HG03442 (cell line): ENCODE measurements around the gene CCDC142.
"Not testable (repeated sequence)": the region's sequence is repeated elsewhere in the genome, so short reads cannot be mapped to it uniquely, and the experiment has no call there.

ENCODE experiments used
- ATAC-seq: cut with Tn5 transposase; IDR thresholded peaks from one replicate; pipeline ENCODE4 v1.9.1; 2021; ENCODE audit warnings: mild to moderate bottlenecking, moderate library complexity; ENCODE audit not compliant: unreplicated experiment

The CCDC142 gene

DNA sequence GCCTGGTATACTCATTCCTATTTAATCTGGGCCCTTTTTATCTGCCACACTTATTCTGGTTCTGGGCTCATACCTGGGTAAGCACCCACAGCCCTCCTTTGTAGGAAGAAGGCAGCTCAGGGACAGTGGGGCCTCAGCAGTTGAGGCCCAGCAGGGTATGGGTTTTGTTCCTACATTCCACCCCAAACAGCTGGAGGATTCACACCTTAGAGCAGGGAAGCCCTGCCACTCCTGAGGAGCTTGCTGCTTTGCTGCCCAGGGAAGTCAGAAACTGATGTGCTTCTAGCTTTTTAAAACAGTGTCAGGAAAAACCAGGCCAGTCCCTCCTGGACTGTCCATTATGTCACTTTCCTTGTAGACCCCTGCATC, 17.8 kb upstream of the CCDC142 start:
- ATAC-seq: no peak

DNA sequence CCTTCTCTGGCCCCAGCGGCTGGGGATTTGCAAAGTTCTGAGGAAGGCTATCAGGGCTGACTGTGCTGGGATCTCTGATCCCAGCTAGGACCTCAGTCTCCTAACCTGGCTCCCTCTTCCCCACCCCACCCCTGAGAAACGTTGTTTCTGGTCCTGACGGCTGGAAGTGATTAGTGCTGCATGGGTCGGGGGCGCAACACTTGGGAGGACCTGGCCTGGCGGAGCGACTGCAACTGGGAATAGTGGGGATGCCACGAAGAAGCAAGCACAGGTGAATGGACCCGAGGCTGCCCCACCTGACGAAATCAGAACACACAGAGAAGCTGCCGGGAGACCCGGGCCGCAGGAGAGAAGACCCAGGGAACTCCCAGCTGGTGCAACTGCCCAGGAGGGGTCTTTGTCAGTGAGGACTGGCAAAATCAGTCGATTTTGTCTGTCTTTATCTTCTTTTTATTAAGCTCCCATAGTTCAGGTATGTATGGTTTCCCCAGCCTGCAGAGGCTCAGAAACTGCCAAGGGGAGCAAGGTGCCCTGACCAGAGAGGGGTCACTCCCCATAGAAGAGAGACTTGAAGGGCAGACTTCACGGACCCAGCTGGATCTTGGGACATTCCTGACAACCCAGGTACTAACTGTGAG, 17.3 kb upstream of the CCDC142 start:
- ATAC-seq: no peak

DNA sequence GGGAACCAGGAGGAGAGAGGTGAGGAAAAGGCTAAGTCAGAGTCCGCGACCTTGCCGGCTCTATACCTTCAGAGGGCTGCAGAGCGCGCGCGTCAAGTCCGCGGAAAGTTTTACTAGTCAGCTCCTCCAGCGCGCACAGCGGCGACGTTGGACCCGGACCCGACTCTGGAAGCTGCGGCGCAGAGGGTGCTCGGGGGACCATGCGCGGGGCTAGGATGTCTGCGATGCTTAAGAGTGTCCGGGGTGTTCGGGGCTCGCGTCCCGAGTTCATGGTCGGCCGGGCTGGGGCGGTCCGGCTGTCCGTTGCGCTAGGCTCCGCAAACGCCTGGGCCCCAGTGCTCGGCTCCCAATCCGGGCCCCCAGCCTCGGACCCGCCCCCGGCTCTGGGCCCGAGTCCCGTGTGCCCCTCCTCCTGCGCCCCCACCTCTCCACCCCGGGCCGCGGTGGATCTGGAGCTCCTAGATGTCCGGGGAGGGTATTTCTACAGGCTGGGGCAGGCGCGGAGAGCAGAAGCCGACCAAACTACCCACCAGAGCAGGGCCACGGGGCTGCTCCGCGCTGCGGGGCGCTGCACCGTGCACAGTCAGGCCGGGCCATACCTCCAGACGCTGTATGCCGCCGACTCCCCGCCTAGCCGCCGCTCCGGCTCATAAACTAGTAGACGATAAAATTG, 16.6 kb upstream of the CCDC142 start, which contains the start of gene LBX2:
LBX2 (minus strand) TSS at position 337 of the 673 bp plus-strand sequence; CDS start at position 271, 66 bp downstream.
- no peak for ATAC-seq

DNA sequence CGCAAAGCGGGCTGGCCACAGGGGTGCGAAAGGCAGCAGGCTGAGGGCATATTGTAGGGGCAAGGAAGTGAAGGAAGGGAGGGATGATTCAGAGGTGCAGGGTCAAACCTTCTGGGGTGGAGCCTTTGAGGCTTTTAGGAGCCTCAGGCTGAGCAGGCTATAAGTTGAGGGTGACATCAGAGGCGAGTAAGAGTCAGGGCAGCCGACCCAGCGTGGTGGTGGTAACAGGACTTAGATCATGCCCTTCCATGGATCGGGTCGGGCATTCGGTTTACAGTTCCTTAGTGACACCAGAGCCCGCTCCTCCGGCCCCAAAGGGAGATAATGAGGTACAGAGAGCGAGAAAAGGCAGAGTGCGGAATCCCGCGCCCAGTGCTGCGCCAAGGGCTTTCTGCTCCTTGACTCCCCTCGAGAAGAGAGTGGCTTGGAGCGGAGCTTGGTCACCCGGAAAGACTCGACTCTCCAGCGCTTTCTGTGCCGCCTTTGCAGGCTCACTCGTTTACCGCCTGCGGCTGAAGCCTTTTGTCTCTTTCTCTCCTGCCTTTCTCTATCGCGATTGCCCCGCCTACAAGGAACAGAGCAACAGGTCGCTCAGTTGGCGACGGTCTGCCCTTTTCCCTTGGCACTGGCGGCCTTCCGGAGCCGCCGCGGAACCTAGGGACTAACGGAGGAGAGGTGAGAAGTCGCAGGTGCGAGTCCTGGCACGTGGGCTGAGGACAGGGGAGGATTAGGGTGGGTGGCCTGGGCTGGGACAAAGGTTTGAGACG, 15.9 kb upstream of the CCDC142 start:
- no peak for ATAC-seq

DNA sequence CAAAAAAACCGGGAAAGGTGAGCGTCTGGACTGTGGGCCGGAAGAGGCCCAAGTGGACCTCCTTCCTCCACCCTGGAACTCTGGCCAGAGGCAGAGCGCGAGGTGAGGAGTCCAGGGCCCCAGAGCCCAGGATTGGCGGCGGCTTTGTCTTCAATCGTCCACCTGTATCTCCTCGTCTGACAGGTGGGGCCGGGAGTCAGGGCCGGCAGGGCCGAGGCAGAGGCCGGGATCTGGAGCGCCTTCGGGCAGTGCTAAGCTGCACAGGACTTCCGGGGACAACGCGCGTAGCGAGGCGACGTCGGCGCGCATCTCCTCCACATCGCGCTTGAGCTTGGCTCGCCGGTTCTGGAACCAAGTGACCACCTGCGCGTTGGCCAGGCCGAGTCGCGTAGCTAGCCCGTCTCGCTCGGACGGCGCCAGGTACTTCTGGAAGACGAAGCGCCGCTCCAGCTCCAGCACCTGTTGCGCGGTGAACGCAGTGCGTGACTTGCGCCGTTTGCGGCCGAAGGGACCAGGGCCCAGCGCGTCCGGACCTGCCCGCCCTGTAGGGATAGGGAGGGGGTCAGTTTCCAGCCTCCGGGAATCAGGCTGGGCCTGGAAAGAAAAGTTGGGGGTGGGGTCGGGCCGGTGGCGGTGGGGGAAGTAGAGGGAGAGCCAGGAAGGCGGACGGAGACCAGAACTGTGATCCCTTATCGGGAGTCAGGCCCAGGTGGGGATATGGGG, 15.1 kb upstream of the CCDC142 start:
- no peak for ATAC-seq

DNA sequence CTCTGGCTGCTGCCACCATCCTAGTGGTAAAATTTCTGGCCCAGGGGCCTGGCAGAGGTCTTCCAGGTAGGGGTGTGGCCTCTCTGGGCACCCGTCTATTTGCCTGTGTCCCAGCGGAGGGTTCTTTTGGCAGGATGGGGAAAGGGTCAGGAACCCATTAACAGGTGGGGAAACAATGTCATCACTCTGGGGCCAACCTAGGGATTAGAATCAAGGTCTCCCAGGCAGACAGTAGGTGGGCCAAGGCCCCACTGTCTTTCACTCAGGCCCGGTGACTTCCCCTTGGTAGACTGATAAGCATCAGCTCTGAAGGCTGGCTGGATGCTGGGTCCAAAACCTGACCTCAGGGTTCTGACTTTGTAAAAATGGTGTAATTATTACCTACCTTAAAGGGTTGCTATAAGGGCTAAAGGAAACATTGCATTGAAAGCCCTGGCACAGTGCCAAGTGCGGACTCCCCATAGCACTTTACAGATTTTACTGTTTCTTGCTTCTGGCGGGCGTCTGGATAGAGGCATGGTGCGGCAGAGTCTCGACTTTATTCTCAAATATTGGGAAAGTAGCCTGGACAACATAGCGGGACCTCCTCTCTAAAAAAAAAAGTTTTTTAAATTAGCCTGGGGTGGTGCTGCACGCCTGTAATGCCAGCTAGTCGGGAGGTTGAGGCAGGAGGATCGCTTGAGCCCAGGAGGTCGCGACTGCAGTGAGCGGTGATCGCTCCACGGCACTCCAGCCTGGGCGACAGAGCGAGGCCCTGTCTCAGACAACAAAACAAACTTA, 14.4 kb upstream of the CCDC142 start:
- ATAC-seq: no peak

DNA sequence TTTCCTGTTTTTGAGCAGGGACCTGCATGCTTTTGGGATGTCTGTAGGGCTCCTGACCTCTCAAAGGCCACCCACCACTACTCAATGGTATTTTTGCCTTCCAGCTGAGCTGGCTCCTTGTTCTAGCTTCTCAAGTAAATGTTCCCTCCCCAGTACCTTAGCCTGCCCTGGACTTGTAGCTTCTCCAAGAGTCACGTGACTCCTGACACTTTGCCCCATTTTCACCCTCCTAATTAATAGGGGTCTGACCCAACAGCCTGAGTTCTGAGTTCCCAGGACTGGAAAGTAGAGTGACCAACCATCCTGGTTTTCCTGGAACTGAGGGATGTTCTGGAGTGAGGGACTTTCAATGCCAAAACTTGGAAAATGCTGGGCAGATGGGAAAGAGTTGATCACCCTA, 12.6 kb upstream of the CCDC142 start:
- no peak for ATAC-seq

DNA sequence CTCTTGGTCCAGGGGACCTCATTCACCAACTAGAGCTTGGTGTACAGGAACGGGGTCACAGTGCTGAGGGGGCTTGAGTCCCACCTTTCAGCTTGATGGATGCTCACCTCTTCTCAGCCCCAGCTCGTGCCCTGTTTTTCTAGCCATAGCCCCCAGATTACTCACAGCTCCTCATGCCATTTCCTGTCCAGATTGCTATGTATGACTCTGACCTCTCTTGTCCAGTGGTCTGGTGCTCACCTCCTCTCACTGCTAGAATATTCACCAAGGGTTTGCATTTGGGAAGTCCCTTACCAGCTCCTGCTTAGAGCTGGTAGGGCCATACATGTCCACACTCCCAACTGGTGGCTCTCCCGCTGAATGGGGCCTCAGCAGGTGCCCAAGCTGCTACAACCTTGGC, 10.7 kb upstream of the CCDC142 start:
- no peak for ATAC-seq

DNA sequence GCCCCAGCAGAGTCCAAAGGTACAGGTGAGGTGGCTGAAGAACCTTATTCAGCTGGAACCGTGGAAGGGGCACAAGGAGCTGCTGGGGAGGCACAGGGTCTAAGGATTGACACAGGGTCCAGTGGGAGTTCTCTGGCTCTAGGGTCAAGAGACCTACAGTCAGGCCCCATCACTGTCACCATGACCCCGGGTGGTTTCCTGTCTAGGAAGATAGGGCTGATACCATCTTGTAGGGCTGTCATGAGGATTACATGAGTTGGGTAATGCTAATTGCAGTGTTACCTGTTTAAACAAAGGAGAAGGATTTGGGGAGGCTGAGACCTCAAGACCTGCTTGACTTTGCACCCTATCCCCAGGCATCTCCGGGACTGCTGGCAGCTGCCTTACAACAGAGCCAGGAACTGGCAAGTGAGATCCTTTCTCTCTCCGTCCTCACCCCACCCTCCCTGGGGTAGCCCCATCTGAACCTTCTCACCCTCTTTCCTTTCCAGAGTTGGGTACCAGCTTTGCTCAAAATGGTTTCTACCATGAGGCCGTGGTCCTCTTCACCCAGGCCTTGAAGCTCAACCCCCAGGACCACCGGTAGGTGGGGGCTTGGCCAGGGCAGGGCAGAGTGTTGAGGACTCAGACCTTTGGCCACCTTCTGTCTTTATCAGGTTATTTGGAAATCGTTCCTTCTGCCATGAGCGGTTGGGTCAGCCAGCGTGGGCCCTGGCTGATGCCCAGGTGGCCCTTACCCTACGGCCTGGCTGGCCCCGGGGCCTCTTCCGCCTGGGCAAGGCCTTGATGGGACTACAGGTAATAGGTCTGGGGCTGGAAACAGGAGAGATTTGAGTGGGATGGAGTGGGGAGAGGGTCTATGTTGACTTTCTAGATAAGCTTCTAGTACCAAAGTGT, 9.1 kb upstream of the CCDC142 start:
- ATAC-seq: no peak

DNA sequence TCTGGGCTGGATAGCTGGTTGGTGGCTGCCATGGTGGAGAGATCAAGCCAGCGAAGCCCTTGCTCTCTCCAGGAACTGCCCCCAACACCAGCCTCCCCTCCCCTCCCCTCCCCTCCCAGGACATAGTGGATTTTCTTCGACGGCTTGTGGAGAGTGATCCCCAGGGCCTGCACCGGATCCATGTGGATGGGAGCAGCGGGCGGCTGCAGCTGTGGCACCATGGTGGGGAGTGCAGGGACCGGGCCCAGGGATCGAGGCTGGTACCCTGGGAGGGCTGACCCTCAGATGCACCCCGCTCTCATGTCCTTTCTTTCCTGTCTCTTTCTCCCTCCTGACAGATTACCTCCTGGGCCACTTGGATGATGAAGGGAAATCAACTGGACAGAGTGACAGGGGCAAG, 7.1 kb upstream of the CCDC142 start:
- ATAC-seq: no peak

DNA sequence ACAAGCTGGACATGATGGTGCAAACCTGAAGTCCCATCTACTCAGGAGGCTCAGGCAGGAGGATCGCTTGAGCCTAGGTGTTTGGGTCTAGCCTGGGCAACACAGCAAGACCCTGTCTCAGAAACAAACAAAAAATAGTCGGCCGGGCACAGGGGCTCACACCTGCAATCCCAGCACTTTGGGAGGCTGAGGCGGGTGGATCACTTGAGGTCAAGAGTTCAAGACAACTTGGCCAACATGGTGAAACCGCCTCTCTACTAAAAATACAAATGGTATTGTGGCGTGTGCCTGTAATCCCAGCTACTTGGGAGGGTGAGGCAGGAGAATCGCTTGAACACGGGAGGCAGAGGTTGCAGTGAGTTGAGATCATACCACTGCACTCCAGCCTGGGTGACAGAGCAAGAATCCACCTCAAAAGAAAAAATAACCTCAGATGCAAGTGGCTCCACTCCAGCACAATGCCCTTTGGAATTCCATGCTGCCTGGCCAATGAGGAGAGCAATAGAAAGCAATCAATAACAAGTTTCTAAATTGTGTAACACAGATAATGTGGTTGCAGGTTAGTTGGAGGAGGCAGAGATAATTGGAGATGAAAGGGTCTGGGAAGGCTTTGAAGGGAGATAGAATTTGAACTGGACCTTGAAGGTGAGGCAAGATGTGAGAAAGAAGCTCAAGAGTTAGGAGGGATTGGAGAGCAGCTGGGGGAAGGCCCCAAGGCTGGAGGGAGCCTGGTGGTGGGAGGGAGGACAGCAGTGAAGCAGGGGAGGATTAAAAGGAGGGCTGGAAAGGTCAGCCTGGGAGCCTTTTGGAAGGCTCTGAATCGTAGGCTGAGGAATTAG, 6.1 kb upstream of the CCDC142 start:
- no peak for ATAC-seq

DNA sequence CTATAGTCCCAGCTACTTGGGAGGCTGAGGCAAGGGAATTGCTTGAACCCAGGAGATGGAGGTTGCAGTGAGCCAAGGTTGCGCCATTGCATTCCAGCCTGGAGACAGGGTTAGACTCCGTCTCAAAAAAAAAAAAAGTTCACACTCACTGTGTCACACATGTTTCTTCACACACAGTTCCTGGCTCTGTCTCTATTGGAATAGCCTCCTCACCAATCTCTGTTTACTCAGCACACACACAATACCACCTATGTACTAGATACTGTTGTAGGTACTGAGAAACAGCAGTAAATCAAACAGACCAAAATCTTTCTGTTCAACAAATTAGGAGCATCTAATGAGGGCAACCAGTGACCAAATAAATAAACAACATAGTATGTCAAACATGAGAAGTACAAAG, 3.3 kb upstream of the CCDC142 start:
- no peak for ATAC-seq

DNA sequence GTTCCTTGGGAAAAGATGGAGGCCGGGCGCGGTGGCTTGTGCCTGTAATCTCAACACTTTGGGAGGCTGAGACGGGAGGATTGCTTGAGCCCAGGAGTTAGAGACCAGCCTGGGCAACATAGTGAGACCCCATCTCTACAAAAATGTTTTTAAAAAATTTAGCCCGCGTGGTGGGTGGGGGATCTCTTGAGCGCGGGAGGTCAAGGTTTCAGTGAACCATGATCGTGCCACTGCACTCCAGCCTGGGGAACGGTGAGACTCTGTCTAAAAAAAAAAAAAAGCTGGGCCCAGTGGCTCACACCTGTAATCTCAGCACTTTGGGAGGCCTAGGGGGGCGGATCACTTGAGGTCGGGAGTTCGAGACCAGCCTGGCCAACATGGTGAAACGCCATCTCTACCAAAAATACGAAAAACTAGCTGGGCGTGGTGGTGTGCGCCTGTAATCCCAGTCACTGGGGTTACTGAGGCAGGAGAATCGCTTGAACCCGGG, 922 bp upstream of the CCDC142 start:
- ATAC-seq: not testable (repeated sequence)

DNA sequence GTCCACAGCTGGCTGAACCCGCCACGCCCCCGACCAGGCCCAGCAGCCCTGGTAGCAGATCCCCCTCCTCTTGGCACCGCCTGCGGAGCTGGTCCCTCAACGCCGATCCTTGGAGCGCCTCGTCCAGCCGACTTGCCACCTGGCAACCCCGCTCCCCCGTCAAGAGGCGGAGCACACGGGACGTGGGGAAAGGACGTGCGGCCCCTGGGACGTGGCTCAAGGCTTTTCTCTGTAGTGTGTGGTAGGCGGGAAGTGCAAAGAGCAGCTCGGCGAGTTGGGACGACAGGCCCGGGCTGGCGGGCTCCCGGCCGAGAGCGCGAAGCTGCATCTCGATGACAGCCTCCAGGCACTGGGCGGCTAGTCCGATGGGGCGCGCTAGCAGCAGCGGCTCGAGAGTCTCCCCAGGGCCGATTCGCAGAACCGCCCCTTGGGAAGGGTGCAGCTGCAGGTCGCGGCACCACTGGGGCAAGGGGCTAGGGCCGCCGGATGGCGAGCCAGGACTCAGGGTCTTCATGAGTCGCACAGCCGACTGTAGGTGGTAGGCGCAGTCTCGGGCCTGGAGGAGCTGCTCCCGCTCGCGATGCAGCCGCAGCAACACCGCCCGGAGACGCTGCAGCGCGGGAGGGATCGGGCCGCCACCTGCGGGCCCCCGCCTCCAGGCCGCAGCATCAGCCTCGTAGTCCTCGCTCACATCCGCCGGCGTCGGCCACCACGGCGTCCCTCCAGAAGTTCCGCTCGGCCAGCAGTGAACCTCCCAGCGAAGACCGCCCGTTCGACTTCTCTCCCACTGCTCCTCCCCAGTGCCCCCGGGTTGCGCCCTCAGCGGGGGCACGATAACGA, 617 bp downstream of the CCDC142 start:
- ATAC-seq: peak; percentile 34

DNA sequence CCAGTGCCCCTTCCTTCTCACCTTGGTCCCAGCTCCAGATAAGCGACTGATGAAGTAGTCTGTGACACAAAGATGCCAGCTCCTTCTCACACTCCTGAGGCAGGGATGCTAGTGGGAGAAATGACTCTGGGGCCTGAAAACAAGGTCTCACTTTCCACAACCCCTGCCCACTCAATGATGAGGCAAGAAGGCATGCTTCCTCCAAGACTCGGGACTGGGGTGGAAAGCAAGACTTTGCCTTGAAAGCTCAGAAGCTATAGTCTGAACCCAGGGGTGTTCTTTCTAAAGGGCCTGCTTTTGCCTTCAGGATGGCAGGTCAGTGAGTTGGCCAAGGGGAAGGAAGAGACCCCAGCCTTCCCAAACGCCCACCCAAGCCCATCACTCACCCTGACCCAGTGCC, 1.4 kb downstream of the CCDC142 start:
- no peak for ATAC-seq

DNA sequence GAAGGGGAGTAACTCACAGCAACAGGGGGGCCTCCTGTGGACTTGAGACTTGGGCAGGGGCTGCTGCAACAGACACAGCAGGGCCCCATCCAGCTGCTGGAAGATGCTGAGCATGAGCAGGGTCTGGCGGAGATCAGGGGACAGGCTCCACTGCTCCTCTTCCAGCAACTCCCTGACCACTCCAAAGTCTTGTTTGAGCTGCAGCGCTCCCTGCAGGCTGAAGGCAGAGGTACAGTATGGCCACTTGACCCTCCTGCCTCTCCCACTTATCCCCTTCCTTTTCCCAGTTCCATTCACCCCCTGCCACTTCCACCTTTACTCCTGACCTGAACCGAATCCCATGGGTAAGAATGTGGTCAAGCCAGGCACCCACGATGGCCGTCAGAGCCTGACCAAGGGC, 7.9 kb downstream of the CCDC142 start:
- no peak for ATAC-seq

DNA sequence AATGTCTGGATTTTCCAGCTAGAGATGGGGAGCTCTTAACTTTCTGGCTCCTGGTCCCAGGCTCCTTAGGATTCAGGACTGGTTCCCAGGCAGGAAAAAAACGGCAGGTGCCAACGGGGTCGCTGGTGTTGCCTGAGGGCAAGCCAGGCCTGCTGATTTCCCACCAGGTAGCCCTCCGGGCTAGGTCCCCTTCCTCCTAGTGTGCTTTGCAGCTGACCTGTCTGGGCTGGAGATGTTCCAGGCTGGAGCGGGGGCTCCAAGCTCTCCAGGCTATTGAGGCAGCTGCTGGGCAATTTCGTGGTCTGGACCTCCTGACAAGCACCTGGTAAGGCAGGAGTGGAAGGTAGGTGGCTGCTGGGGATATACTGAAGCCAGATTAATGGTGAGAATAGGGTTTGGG, 8.3 kb downstream of the CCDC142 start:
- no peak for ATAC-seq

DNA sequence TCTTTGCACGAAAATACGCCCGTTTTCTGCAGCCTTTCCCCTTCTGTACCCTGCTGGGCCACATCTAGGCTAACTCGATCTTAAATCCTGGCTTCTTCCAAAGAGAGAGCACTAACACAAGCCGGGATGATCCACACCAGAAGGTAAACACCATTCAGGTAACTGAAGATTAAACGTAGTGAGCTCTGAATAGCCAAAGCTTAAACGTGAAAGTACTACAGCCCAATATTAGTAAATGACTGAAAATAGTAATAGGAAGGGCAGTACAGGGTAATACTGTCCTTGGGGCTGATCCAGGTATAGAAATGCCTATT, 9.9 kb downstream of the CCDC142 start:
- peak; percentile 4 for ATAC-seq
